Activated CD8-positive, alpha-beta T cell treated with anti-CD3 and anti-CD28 coated beads, Interleukin-2, amount 10 ng/mL, durations not matched to agents 7 days and 5 days (primary cell): Measurements from ENCODE around the gene NTN4. TPM values are rescaled to one million over a fixed set of nuclear protein-coding genes. Genes with fewer than 3 reads are reported as not detected.
"Not testable (repeated sequence)": the region's sequence is repeated elsewhere in the genome, so short reads cannot be mapped to it uniquely, and the experiment has no call there.

Experiments used
- ATAC-seq: fragments of 150-1000 bp; cut with Tn5 transposase; one replicate; pipeline ENCODE4 v1.10.0; 2021; ENCODE audit warnings: moderate library complexity
- CTCF ChIA-PET: fragments of 350-600 bp; sonication (Branson Sonifier 250); formaldehyde crosslinking; loops from one replicate; lab custom pipeline; 2021; ENCODE audit warnings: antibody characterized with exemption; lab: Charles Lee
- POLR2A ChIA-PET: fragments of 350-600 bp; sonication (Branson Sonifier 250); formaldehyde crosslinking; loops from one replicate; lab custom pipeline; 2021; ENCODE audit warnings: antibody characterized with exemption; lab: Charles Lee
- DNase-seq: peaks from one replicate; pipeline ENCODE4 v3.0.0-alpha.2; 2020
- H3K27ac Mint-ChIP-seq: one replicate; pipeline ENCODE4 v1.8.0; 2021; ENCODE audit warnings: mild to moderate bottlenecking, mixed read lengths
- H3K27me3 Mint-ChIP-seq: one replicate; pipeline ENCODE4 v1.8.0; 2021; ENCODE audit warnings: low read depth, mixed read lengths
- H3K36me3 Mint-ChIP-seq: one replicate; pipeline ENCODE4 v1.8.0; 2021; ENCODE audit warnings: low read depth, mixed read lengths
- H3K4me1 Mint-ChIP-seq: one replicate; pipeline ENCODE4 v1.8.0; 2021; ENCODE audit warnings: low read depth, mixed read lengths
- H3K4me3 Mint-ChIP-seq: one replicate; pipeline ENCODE4 v1.8.0; 2021; ENCODE audit warnings: mild to moderate bottlenecking, mixed read lengths
- H3K9me3 Mint-ChIP-seq: one replicate; pipeline ENCODE4 v1.8.0; 2022; ENCODE audit warnings: mixed read lengths; ENCODE audit not compliant: insufficient read depth
- total RNA-seq, 2 experiments: library from RNA; stranded (reverse); gene quantifications; one replicate each; pipeline ENCODE4 v1.2.3, GENCODE V29; 2021

The NTN4 gene
- total RNA-seq, 2 experiments from 2014 or later, result not detected

GRCh38 chr12:95763809-95764253 is 26.7 kb downstream of the NTN4 start:
- Mint-ChIP-seq H3K27ac (no peak overlapping the region), H3K4me1 (no peaks in the 10 kb centered on the region), H3K9me3 (no peaks in the 10 kb centered on the region), H3K4me3 (no peak overlapping the region), H3K27me3 (peaks cover 23% of the 10 kb centered on the region), H3K36me3 (no peaks in the 10 kb centered on the region)
- DNase-seq (no peak), ATAC-seq (no peak)
- ChIA-PET POLR2A (no interaction called here), CTCF (interaction anchor here (0.5 kb wide), 1 partner anchor 752 kb away, joined by 3 read pairs; no protein-coding TSS in a partner anchor)

DNA sequence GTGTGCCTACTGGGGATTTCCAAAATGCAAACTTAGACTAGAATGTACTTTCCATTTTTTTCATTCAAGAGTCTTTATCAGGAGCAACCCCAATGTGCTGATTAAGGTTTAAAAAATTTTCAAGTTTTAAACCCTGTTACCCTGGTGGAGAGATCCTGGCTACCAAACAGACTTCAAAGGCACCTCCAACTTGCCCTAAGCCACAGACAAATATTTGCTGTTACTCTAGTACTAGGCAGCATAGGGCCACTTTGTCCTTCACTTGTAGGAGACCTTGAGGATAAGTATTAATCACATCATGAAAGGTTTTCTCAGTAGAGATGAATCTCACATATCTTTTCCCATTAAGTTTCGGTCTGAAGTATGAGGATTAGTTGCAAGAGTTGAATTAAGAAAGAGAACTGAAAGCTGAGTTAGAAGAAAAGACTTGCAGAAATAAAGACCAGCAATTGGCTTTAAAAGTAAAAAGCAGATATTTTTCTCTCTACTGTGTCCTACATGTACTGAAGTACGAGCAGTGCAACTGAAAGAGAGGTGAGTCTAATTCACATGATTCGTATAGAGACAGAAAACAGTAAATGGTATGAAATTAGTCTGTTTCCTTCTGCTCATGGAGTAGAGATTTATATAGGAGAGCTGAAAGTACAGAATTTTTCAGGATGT is 28.3 kb downstream of the NTN4 start:
- Mint-ChIP-seq H3K27me3 (peaks cover 17% of the 10 kb centered on the region), H3K9me3 (no peaks in the 10 kb centered on the region), H3K4me1 (no peaks in the 10 kb centered on the region), H3K36me3 (no peaks in the 10 kb centered on the region), H3K27ac (no peak overlapping the region), H3K4me3 (no peak overlapping the region)
- ChIA-PET POLR2A (no interaction called here), CTCF (no interaction called here)
- no peak for DNase-seq
- ATAC-seq, result no peak

GRCh38 chr12:95760371-95760770 is 30.2 kb downstream of the NTN4 start:
- ATAC-seq (no peak), DNase-seq (no peak)
- Mint-ChIP-seq H3K4me3 (no peak overlapping the region), H3K9me3 (no peaks in the 10 kb centered on the region), H3K4me1 (no peaks in the 10 kb centered on the region), H3K27ac (no peak overlapping the region), H3K36me3 (no peaks in the 10 kb centered on the region), H3K27me3 (peaks cover 22% of the 10 kb centered on the region)
- ChIA-PET POLR2A (no interaction called here), CTCF (no interaction called here)

- Mint-ChIP-seq H3K27ac (no peak overlapping the region), H3K27me3 (peaks cover 22% of the 10 kb centered on the region), H3K4me3 (no peak overlapping the region), H3K36me3 (no peaks in the 10 kb centered on the region), H3K4me1 (no peaks in the 10 kb centered on the region), H3K9me3 (no peaks in the 10 kb centered on the region)
- CTCF ChIA-PET, result no interaction called here
- DNase-seq, result no peak
- POLR2A ChIA-PET, result no interaction called here
- no peak for ATAC-seq
These were observed 30.8 kb downstream of the NTN4 start for GRCh38 chr12:95759718-95760117.

DNA sequence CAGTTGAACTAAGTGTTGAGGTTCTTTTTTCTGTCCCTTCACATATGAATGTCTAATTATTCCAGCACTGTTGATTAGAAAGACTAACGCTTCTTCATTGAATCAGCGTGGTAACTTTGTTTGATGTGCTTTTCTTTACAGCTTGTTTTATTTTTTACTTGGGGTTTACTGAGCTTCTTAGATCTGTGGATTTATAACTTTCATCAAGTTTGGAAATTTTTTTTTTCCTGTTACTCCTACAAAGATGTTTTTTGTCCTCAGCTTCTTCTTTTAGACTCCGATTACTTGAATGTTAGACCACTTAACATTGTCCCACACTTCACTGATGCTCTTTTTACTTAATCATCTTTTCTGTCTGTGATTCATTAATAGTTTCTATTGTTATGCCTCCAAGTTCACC is 31.5 kb downstream of the NTN4 start:
- DNase-seq, result no peak
- Mint-ChIP-seq H3K4me3 (no peak overlapping the region), H3K4me1 (no peaks in the 10 kb centered on the region), H3K9me3 (no peaks in the 10 kb centered on the region), H3K27me3 (peaks cover 22% of the 10 kb centered on the region), H3K36me3 (no peaks in the 10 kb centered on the region), H3K27ac (no peak overlapping the region)
- ChIA-PET POLR2A (no interaction called here), CTCF (no interaction called here)
- ATAC-seq, result no peak

- H3K4me1 Mint-ChIP-seq, result no peaks in the 10 kb centered on the region
- no peak overlapping the region for H3K27ac Mint-ChIP-seq
- no peak for ATAC-seq
- no peak overlapping the region for H3K4me3 Mint-ChIP-seq
- H3K9me3 Mint-ChIP-seq, result no peaks in the 10 kb centered on the region
- ChIA-PET POLR2A (no interaction called here), CTCF (no interaction called here)
- DNase-seq, result no peak
- no peaks in the 10 kb centered on the region for H3K36me3 Mint-ChIP-seq
- H3K27me3 Mint-ChIP-seq, result peaks cover 19% of the 10 kb centered on the region
These were observed 34.2 kb downstream of the NTN4 start for GRCh38 chr12:95756362-95756761.

DNA sequence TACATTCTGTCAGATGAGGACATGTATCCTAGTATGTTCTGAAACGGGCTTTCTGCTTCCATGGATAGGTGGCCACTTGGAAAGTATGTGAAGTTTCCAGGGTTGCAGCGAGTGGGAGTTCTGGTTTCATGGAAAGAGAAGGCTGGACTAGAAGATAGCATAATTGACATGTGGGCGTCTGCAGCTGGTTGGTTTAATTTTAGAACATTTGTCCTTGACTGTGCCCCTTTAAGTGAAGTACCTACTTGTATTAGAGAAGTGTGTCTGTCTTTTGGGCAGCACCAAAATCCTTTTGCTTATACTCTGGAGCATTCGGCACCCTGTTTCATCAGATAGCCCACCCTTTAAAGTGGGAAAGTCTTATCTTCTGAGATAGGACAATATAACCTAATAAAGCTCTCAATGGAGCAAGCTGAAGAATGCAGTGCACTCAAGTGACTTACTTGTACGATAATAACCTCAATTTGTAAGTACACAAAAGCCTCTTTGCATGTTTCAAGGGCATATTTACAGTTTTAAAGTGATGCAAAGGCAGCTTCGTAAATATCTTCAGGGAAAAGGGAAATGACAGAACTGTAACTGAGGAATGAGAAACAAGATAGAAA is 35.2 kb downstream of the NTN4 start:
- Mint-ChIP-seq H3K4me3 (no peak overlapping the region), H3K36me3 (no peaks in the 10 kb centered on the region), H3K4me1 (no peaks in the 10 kb centered on the region), H3K27ac (no peak overlapping the region), H3K27me3 (peaks cover 17% of the 10 kb centered on the region), H3K9me3 (no peaks in the 10 kb centered on the region)
- DNase-seq (no peak), ATAC-seq (no peak)
- ChIA-PET POLR2A (no interaction called here), CTCF (no interaction called here)

- CTCF ChIA-PET, POLR2A ChIA-PET, DNase-seq, H3K4me3 Mint-ChIP-seq, ATAC-seq, H3K36me3 Mint-ChIP-seq, H3K4me1 Mint-ChIP-seq, H3K27ac Mint-ChIP-seq, H3K9me3 Mint-ChIP-seq: not testable (repeated sequence)
- peaks cover 14% of the 10 kb centered on the region for H3K27me3 Mint-ChIP-seq
These were observed 44.5 kb downstream of the NTN4 start for GRCh38 chr12:95746062-95746461.

DNA sequence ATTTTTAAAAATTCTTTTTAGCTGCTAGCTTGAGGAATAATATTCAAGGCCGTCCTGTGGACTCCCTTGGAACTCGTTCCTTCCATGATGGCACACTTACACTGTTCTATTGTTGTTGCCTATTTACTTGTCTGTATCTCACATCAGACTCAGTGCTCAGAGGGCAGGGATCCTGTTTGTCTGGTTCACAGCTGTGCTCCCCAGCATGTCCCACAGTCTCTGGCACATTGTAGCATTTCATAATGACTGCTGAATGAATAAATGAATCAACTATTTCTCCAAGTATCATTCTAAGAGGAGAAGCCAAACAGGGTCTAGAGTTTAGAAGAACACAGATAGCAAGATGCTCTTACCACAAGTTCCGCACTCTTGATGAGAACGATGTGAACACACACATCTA is 48.0 kb downstream of the NTN4 start:
- ChIA-PET CTCF (no interaction called here), POLR2A (no interaction called here)
- Mint-ChIP-seq H3K9me3 (no peaks in the 10 kb centered on the region), H3K27ac (no peak overlapping the region), H3K36me3 (no peaks in the 10 kb centered on the region), H3K4me1 (no peaks in the 10 kb centered on the region), H3K4me3 (no peak overlapping the region), H3K27me3 (peaks cover 14% of the 10 kb centered on the region)
- ATAC-seq (no peak), DNase-seq (no peak)

GRCh38 chr12:95741635-95742034 is 48.9 kb downstream of the NTN4 start:
- no peak for DNase-seq
- POLR2A ChIA-PET, result no interaction called here

GRCh38 chr12:95740751-95741150 is 49.8 kb downstream of the NTN4 start:
- CTCF ChIA-PET, result no interaction called here
- no peaks in the 10 kb centered on the region for H3K36me3 Mint-ChIP-seq
- ATAC-seq (no peak), DNase-seq (no peak)
- no peak overlapping the region for H3K4me3 Mint-ChIP-seq
- POLR2A ChIA-PET, result no interaction called here
- no peaks in the 10 kb centered on the region for H3K9me3 Mint-ChIP-seq
- H3K4me1 Mint-ChIP-seq, result no peaks in the 10 kb centered on the region
- peaks cover 11% of the 10 kb centered on the region for H3K27me3 Mint-ChIP-seq
- no peak overlapping the region for H3K27ac Mint-ChIP-seq

More at GRCh38 chr12:95741635-95742034, 48.9 kb downstream of the NTN4 start:
- H3K4me3 Mint-ChIP-seq, result no peak overlapping the region
- H3K27ac Mint-ChIP-seq, result no peak overlapping the region
- ATAC-seq, result no peak
- H3K4me1 Mint-ChIP-seq, result no peaks in the 10 kb centered on the region
- peaks cover 16% of the 10 kb centered on the region for H3K27me3 Mint-ChIP-seq
- no peaks in the 10 kb centered on the region for H3K9me3 Mint-ChIP-seq
- no peaks in the 10 kb centered on the region for H3K36me3 Mint-ChIP-seq
- CTCF ChIA-PET, result no interaction called here

GRCh38 chr12:95739561-95740313 is 50.8 kb downstream of the NTN4 start:
- Mint-ChIP-seq H3K36me3 (no peaks in the 10 kb centered on the region), H3K9me3 (no peaks in the 10 kb centered on the region), H3K27me3 (peaks cover 5% of the 10 kb centered on the region), H3K4me3 (no peak overlapping the region), H3K4me1 (no peaks in the 10 kb centered on the region), H3K27ac (no peak overlapping the region)
- ChIA-PET CTCF (no interaction called here), POLR2A (no interaction called here)
- DNase-seq (no peak), ATAC-seq (no peak)
